GM23338 (cell line): ENCODE measurements around the gene PFKFB2. TPM values are rescaled to one million over a fixed set of nuclear protein-coding genes. Genes with fewer than 3 reads are reported as not detected.

Source experiments
- ATAC-seq: fragments of 200-7000 bp; cut with Tn5 transposase; 3 replicates; pipeline ENCODE4 v1.9.1; 2020
- DNase-seq: peaks from one replicate; pipeline ENCODE4 v3.0.0-alpha.2; 2015; ENCODE audit warnings: low spot score
- H2AFZ ChIP-seq: fragments of 200-600 bp; sonication (generic); 2 replicates; pipeline ENCODE4 v1.8.0; 2016; ENCODE audit warnings: antibody characterized with exemption, mild to moderate bottlenecking, moderate library complexity
- H3F3A ChIP-seq: fragments of 200-600 bp; sonication (generic); replicated peaks from 2 replicates; pipeline ENCODE4 v1.8.0; 2017; ENCODE audit warnings: antibody characterized with exemption, mixed run types, low read depth
- H3K27ac ChIP-seq: fragments of 200-600 bp; sonication (generic); 2 replicates; pipeline ENCODE4 v1.6.1; 2016; ENCODE audit warnings: low read depth
- H3K27me3 ChIP-seq: fragments of 200-600 bp; sonication (generic); 2 replicates; pipeline ENCODE4 v1.8.0; 2016; ENCODE audit warnings: mild to moderate bottlenecking, mixed run types, moderate library complexity; ENCODE audit not compliant: insufficient read depth
- H3K36me3 ChIP-seq: fragments of 200-600 bp; sonication (generic); 2 replicates; pipeline ENCODE4 v1.8.0; 2016; ENCODE audit warnings: mild to moderate bottlenecking; ENCODE audit not compliant: insufficient read depth
- H3K4me1 ChIP-seq: fragments of 200-600 bp; sonication (generic); 2 replicates; pipeline ENCODE4 v1.8.0; 2016; ENCODE audit warnings: mild to moderate bottlenecking, moderate library complexity; ENCODE audit not compliant: insufficient read depth
- H3K4me2 ChIP-seq: fragments of 200-600 bp; sonication (generic); 2 replicates; pipeline ENCODE4 v1.7.1; 2017; ENCODE audit warnings: mixed run types
- H3K4me3 ChIP-seq: fragments of 200-600 bp; sonication (generic); 2 replicates; pipeline ENCODE4 v1.6.1; 2016; ENCODE audit warnings: mixed run types
- H3K79me2 ChIP-seq: fragments of 200-600 bp; sonication (generic); replicated peaks from 2 replicates; pipeline ENCODE4 v1.8.0; 2017; ENCODE audit warnings: mild to moderate bottlenecking; ENCODE audit not compliant: insufficient read depth
- H3K9me2 ChIP-seq: fragments of 200-600 bp; sonication (generic); 2 replicates; pipeline ENCODE4 v1.8.0; 2017; ENCODE audit not compliant: insufficient read depth
- H4K20me1 ChIP-seq: fragments of 200-600 bp; sonication (generic); replicated peaks from 2 replicates; pipeline ENCODE4 v1.8.0; 2017; ENCODE audit warnings: mild to moderate bottlenecking; ENCODE audit not compliant: insufficient read depth
- H3K27ac Mint-ChIP-seq: 2 replicates; pipeline ENCODE4 v1.8.0; 2020; ENCODE audit warnings: inconsistent platforms, mild to moderate bottlenecking, moderate library complexity, mixed read lengths
- H3K27me3 Mint-ChIP-seq: 3 replicates; pipeline ENCODE4 v1.8.0; 2022; ENCODE audit warnings: low read depth, mild to moderate bottlenecking, moderate library complexity, mixed read lengths, inconsistent platforms; ENCODE audit not compliant: insufficient read depth, poor library complexity
- H3K36me3 Mint-ChIP-seq: 3 replicates; pipeline ENCODE4 v1.8.0; 2021; ENCODE audit warnings: low read depth, mild to moderate bottlenecking, inconsistent platforms, moderate library complexity, mixed read lengths
- H3K4me1 Mint-ChIP-seq: 3 replicates; pipeline ENCODE4 v1.8.0; 2020; ENCODE audit warnings: mild to moderate bottlenecking, inconsistent platforms, mixed read lengths
- H3K4me3 Mint-ChIP-seq: 3 replicates; pipeline ENCODE4 v1.8.0; 2021; ENCODE audit warnings: moderate library complexity, mild to moderate bottlenecking, inconsistent platforms, mixed read lengths
- H3K9me3 Mint-ChIP-seq: 3 replicates; pipeline ENCODE4 v1.8.0; 2020; ENCODE audit warnings: moderate library complexity, mild to moderate bottlenecking, inconsistent platforms, mixed read lengths
- EZH2phosphoT487 ChIP-seq: fragments of 200-600 bp; sonication (generic); IDR thresholded peaks from one replicate; pipeline ENCODE4 v1.8.1; 2018; ENCODE audit warnings: antibody characterized with exemption; ENCODE audit not compliant: unreplicated experiment
- JUNB ChIP-seq: IDR thresholded peaks from one replicate; pipeline ENCODE4 v1.6.1; 2016; ENCODE audit warnings: antibody characterized with exemption; ENCODE audit not compliant: unreplicated experiment
- NANOG ChIP-seq: IDR thresholded peaks from 2 replicates; pipeline ENCODE4 v1.6.1; 2016; ENCODE audit warnings: antibody characterized with exemption, borderline replicate concordance
- POLR2AphosphoS5 ChIP-seq: IDR thresholded peaks from 2 replicates; pipeline ENCODE4 v1.6.1; 2016; ENCODE audit warnings: antibody characterized with exemption, low read depth
- polyA plus RNA-seq: library from polyadenylated mRNA; unstranded; fragments of >200 nt; fragmentation: Nextera tagmentation; extraction: Ambion mirVana; gene quantifications from 2 replicates; pipeline ENCODE4 v1.2.1, GENCODE V29; 2016
- total RNA-seq: library from RNA; depleted of rRNA; stranded (reverse); fragments of >200 nt; shearing (Covaris generic); gene quantifications from 2 replicates; pipeline ENCODE4 v1.2.3, GENCODE V29; 2014
- TF ChIP-seq, protein P1 (sequence below): IDR thresholded peaks from 2 replicates; pipeline ENCODE4 v1.6.1; 2016; ENCODE audit warnings: antibody characterized with exemption
- TF ChIP-seq, protein P2 (sequence below), 2 experiments: fragments of 200-600 bp in 1 of 2; sonication (generic) in 1 of 2; conservative IDR thresholded peaks; 2 replicates each; pipeline versions ENCODE4 v1.5.1 to v1.6.1; 2016 to 2017; ENCODE audit warnings: antibody characterized with exemption in 2 of 2, low read depth in 2 of 2, mild to moderate bottlenecking in 2 of 2, moderate library complexity in 1 of 2
- TF ChIP-seq, protein P3 (sequence below): IDR thresholded peaks from one replicate; pipeline ENCODE4 v1.6.1; 2018; ENCODE audit warnings: antibody characterized with exemption; ENCODE audit not compliant: unreplicated experiment
- TF ChIP-seq, protein P4 (sequence below): fragments of 250-450 bp; sonication (Bioruptor Pico); IDR thresholded peaks from 2 replicates; pipeline ENCODE4 v1.5.0; 2020; ENCODE audit warnings: mild to moderate bottlenecking, moderate library complexity

The PFKFB2 gene
- total and polyA plus RNA-seq, 2 experiments from 2014 or later = 4.9 to 14.8 TPM

DNA sequence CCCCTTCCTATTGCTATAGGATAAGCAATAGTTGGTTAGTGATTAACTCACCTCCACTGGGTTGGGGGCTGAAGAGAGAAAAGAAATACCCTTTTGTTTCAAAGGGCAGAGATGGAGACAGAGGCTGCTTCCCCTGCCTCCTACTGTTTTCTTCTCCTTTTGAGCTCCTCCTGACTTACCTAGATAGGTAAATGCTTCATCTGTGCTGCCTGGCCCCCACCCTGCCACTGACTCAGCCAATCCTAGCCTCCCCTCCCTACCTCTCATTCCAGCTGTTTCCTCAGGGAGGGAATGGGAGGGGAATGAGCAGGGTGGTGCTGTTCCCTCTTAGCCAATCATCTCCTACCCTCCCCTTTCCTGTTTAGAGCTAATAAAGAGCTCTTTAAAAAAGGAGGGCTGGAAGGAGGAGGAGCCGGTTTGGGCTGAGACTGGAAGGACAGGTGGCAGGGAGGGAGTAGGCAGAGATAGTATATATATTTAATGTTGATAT is 20.5 kb upstream of the PFKFB2 start, which contains the start of gene C1orf116:
Gene C1orf116 (minus strand): TSS at position 229 of the 490 bp plus-strand sequence. CDS start 5,158 bp downstream, outside the sequence.
- DNase-seq (peak; percentile 97), ATAC-seq (peak; percentile 99)
- no peaks in the 10 kb centered on the region for H3K27me3 Mint-ChIP-seq
- Histone ChIP-seq H3K27ac (peak within 1 kb of the TSS; percentile 62; the same call in 1 of the 2 replicates), H3K9me2 (peaks cover 10% of the 10 kb centered on the region; the same call in 1 of the 2 replicates), H3K36me3 (no peaks in the 10 kb centered on the region), H3K4me3 (peak within 1 kb of the TSS; percentile 34), H3F3A (no peaks in the 10 kb centered on the region), H2AFZ (peak within 1 kb of the TSS; percentile 25; the same call in 1 of the 2 replicates), H3K79me2 (no peaks in the 10 kb centered on the region), H3K4me1 (peaks cover 34% of the 10 kb centered on the region), H4K20me1 (no peaks in the 10 kb centered on the region), H3K27me3 (no peaks in the 10 kb centered on the region), H3K4me2 (peak within 1 kb of the TSS; percentile 67)
- no peaks in the 10 kb centered on the region for H3K36me3 Mint-ChIP-seq
- H3K27ac Mint-ChIP-seq = peak within 1 kb of the TSS; percentile 79
- TF ChIP-seq, protein P1, sequence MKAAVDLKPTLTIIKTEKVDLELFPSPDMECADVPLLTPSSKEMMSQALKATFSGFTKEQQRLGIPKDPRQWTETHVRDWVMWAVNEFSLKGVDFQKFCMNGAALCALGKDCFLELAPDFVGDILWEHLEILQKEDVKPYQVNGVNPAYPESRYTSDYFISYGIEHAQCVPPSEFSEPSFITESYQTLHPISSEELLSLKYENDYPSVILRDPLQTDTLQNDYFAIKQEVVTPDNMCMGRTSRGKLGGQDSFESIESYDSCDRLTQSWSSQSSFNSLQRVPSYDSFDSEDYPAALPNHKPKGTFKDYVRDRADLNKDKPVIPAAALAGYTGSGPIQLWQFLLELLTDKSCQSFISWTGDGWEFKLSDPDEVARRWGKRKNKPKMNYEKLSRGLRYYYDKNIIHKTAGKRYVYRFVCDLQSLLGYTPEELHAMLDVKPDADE = no peak
- peak; percentile 66 for TF ChIP-seq POLR2AphosphoS5
- peak within 1 kb of the TSS; percentile 61 for H3K4me3 Mint-ChIP-seq
- H3K4me1 Mint-ChIP-seq = peaks cover 46% of the 10 kb centered on the region
- H3K9me3 Mint-ChIP-seq = no peaks in the 10 kb centered on the region

DNA sequence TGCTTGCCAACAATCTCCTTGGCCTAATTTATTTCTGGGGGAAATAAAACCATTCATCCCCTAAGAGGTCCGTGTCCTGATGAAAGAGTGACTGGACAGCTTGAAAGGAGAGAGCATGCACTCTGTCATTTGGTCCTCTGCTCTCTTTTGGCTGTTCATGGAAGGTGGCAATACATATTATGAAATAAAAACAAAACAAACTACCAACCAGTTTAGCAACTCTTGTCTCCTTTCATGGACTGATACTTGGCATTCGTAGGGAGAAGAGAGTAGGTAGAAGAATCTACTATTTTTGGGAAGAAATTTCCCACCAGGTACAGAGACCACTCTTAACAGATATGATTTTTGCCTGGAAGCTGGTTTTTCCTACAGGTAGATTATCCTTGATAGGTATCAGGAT is 19.8 kb upstream of the PFKFB2 start:
- Histone ChIP-seq H3K27me3 (no peaks in the 10 kb centered on the region), H3K4me2 (peak overlapping the region; percentile 31; the same call in 1 of the 2 replicates)
- TF ChIP-seq, protein P2, sequence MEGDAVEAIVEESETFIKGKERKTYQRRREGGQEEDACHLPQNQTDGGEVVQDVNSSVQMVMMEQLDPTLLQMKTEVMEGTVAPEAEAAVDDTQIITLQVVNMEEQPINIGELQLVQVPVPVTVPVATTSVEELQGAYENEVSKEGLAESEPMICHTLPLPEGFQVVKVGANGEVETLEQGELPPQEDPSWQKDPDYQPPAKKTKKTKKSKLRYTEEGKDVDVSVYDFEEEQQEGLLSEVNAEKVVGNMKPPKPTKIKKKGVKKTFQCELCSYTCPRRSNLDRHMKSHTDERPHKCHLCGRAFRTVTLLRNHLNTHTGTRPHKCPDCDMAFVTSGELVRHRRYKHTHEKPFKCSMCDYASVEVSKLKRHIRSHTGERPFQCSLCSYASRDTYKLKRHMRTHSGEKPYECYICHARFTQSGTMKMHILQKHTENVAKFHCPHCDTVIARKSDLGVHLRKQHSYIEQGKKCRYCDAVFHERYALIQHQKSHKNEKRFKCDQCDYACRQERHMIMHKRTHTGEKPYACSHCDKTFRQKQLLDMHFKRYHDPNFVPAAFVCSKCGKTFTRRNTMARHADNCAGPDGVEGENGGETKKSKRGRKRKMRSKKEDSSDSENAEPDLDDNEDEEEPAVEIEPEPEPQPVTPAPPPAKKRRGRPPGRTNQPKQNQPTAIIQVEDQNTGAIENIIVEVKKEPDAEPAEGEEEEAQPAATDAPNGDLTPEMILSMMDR (conservative IDR thresholded peaks at IDR 0.05; ENCODE audit: low read depth in 2 of 2) = no peak
- TF ChIP-seq JUNB (no peak), NANOG (no peak), POLR2AphosphoS5 (no peak), EZH2phosphoT487 (no peak)
- TF ChIP-seq, protein P3, sequence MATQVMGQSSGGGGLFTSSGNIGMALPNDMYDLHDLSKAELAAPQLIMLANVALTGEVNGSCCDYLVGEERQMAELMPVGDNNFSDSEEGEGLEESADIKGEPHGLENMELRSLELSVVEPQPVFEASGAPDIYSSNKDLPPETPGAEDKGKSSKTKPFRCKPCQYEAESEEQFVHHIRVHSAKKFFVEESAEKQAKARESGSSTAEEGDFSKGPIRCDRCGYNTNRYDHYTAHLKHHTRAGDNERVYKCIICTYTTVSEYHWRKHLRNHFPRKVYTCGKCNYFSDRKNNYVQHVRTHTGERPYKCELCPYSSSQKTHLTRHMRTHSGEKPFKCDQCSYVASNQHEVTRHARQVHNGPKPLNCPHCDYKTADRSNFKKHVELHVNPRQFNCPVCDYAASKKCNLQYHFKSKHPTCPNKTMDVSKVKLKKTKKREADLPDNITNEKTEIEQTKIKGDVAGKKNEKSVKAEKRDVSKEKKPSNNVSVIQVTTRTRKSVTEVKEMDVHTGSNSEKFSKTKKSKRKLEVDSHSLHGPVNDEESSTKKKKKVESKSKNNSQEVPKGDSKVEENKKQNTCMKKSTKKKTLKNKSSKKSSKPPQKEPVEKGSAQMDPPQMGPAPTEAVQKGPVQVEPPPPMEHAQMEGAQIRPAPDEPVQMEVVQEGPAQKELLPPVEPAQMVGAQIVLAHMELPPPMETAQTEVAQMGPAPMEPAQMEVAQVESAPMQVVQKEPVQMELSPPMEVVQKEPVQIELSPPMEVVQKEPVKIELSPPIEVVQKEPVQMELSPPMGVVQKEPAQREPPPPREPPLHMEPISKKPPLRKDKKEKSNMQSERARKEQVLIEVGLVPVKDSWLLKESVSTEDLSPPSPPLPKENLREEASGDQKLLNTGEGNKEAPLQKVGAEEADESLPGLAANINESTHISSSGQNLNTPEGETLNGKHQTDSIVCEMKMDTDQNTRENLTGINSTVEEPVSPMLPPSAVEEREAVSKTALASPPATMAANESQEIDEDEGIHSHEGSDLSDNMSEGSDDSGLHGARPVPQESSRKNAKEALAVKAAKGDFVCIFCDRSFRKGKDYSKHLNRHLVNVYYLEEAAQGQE = no peak
- TF ChIP-seq, protein P4, sequence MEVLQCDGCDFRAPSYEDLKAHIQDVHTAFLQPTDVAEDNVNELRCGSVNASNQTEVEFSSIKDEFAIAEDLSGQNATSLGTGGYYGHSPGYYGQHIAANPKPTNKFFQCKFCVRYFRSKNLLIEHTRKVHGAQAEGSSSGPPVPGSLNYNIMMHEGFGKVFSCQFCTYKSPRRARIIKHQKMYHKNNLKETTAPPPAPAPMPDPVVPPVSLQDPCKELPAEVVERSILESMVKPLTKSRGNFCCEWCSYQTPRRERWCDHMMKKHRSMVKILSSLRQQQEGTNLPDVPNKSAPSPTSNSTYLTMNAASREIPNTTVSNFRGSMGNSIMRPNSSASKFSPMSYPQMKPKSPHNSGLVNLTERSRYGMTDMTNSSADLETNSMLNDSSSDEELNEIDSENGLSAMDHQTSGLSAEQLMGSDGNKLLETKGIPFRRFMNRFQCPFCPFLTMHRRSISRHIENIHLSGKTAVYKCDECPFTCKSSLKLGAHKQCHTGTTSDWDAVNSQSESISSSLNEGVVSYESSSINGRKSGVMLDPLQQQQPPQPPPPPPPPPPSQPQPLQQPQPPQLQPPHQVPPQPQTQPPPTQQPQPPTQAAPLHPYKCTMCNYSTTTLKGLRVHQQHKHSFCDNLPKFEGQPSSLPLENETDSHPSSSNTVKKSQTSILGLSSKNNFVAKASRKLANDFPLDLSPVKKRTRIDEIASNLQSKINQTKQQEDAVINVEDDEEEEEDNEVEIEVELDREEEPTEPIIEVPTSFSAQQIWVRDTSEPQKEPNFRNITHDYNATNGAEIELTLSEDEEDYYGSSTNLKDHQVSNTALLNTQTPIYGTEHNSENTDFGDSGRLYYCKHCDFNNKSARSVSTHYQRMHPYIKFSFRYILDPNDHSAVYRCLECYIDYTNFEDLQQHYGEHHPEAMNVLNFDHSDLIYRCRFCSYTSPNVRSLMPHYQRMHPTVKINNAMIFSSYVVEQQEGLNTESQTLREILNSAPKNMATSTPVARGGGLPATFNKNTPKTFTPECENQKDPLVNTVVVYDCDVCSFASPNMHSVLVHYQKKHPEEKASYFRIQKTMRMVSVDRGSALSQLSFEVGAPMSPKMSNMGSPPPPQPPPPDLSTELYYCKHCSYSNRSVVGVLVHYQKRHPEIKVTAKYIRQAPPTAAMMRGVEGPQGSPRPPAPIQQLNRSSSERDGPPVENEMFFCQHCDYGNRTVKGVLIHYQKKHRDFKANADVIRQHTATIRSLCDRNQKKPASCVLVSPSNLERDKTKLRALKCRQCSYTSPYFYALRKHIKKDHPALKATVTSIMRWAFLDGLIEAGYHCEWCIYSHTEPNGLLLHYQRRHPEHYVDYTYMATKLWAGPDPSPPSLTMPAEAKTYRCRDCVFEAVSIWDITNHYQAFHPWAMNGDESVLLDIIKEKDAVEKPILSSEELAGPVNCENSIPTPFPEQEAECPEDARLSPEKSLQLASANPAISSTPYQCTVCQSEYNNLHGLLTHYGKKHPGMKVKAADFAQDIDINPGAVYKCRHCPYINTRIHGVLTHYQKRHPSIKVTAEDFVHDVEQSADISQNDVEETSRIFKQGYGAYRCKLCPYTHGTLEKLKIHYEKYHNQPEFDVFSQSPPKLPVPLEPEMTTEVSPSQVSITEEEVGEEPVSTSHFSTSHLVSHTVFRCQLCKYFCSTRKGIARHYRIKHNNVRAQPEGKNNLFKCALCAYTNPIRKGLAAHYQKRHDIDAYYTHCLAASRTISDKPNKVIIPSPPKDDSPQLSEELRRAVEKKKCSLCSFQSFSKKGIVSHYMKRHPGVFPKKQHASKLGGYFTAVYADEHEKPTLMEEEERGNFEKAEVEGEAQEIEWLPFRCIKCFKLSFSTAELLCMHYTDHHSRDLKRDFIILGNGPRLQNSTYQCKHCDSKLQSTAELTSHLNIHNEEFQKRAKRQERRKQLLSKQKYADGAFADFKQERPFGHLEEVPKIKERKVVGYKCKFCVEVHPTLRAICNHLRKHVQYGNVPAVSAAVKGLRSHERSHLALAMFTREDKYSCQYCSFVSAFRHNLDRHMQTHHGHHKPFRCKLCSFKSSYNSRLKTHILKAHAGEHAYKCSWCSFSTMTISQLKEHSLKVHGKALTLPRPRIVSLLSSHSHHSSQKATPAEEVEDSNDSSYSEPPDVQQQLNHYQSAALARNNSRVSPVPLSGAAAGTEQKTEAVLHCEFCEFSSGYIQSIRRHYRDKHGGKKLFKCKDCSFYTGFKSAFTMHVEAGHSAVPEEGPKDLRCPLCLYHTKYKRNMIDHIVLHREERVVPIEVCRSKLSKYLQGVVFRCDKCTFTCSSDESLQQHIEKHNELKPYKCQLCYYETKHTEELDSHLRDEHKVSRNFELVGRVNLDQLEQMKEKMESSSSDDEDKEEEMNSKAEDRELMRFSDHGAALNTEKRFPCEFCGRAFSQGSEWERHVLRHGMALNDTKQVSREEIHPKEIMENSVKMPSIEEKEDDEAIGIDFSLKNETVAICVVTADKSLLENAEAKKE (CRISPR knock-in tag) = no peak

More for the DNA sequence above, 19.8 kb upstream of the PFKFB2 start:
- H3K79me2 ChIP-seq = no peaks in the 10 kb centered on the region
- H3K9me3 Mint-ChIP-seq = no peaks in the 10 kb centered on the region
- no peaks in the 10 kb centered on the region for H3F3A ChIP-seq
- no peak for ATAC-seq
- H3K9me2 ChIP-seq = peaks cover 10% of the 10 kb centered on the region; the same call in 1 of the 2 replicates
- no peak overlapping the region for H3K27ac ChIP-seq
- no peak overlapping the region for H3K4me3 ChIP-seq
- no peak for DNase-seq
- H3K36me3 ChIP-seq = no peaks in the 10 kb centered on the region
- H3K36me3 Mint-ChIP-seq = no peaks in the 10 kb centered on the region
- H4K20me1 ChIP-seq = no peaks in the 10 kb centered on the region
- H3K4me1 ChIP-seq = peaks cover 34% of the 10 kb centered on the region
- H2AFZ ChIP-seq = peak overlapping the region; percentile 25; the same call in 1 of the 2 replicates
- H3K27me3 Mint-ChIP-seq = no peaks in the 10 kb centered on the region
- H3K4me3 Mint-ChIP-seq = no peak overlapping the region; the same call in 2 of the 3 replicates
- H3K4me1 Mint-ChIP-seq = peaks cover 46% of the 10 kb centered on the region
- H3K27ac Mint-ChIP-seq = peak overlapping the region; percentile 79
